GM23338 (cell line): ENCODE results near the gene PTGR2. TPM values are rescaled to one million over a fixed set of nuclear protein-coding genes. Genes with fewer than 3 reads are reported as not detected.

Experiments used
- EZH2 ChIP-seq: fragments of 200-600 bp; sonication (generic); IDR thresholded peaks from one replicate; pipeline ENCODE4 v1.8.0; 2017; ENCODE audit warnings: antibody characterized with exemption, mild to moderate bottlenecking, low read depth; ENCODE audit not compliant: unreplicated experiment
- NANOG ChIP-seq: IDR thresholded peaks from 2 replicates; pipeline ENCODE4 v1.6.1; 2016; ENCODE audit warnings: antibody characterized with exemption, borderline replicate concordance
- polyA plus RNA-seq: library from polyadenylated mRNA; unstranded; fragments of >200 nt; fragmentation: Nextera tagmentation; extraction: Ambion mirVana; gene quantifications from 2 replicates; pipeline ENCODE4 v1.2.1, GENCODE V29; 2016
- small RNA-seq: library from RNA; depleted of rRNA; stranded (forward); fragments of <200 nt; gene quantifications from one replicate; pipeline ENCODE3, GENCODE V24; 2014; ENCODE audit warnings: low replicate concordance
- total RNA-seq: library from RNA; depleted of rRNA; stranded (reverse); fragments of >200 nt; shearing (Covaris generic); gene quantifications from 2 replicates; pipeline ENCODE4 v1.2.3, GENCODE V29; 2014; rRNA removed
- TF ChIP-seq, protein P1 (sequence below), 2 experiments: fragments of 200-600 bp in 1 of 2; sonication (generic) in 1 of 2; conservative IDR thresholded peaks; 2 replicates each; pipeline versions ENCODE4 v1.5.1 to v1.6.1; 2016 to 2017; ENCODE audit warnings: antibody characterized with exemption in 2 of 2, low read depth in 2 of 2, mild to moderate bottlenecking in 2 of 2, moderate library complexity in 1 of 2
- TF ChIP-seq, protein P2 (sequence below): fragments of 250-450 bp; sonication (Bioruptor Pico); IDR thresholded peaks from 2 replicates; pipeline ENCODE4 v1.5.0; 2020; ENCODE audit warnings: mild to moderate bottlenecking, moderate library complexity

PTGR2 gene
- total and polyA plus RNA-seq, 2 experiments from 2014 or later: 20.0 to 25.4 TPM

DNA sequence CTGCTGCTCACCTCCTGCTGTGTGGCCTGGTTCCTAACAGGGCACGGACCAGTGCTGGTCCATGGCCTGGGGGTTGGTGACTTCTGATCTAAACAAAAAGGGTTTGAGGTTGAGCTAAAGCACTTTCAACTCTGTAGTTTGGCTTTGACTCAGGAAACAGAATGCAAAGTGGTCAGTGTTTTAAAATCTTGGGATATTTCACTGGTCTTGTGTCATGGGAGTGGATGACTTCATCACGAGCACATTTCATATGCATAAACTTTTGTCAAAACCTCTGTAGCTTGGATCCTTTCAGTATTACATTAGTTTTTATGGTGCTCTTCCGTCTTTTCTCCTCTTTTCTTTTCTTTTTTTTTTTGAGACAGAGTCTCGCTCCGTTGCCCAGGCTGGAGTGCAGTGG is 72.7 kb downstream of the PTGR2 start (continued):
- TF ChIP-seq, protein P1, sequence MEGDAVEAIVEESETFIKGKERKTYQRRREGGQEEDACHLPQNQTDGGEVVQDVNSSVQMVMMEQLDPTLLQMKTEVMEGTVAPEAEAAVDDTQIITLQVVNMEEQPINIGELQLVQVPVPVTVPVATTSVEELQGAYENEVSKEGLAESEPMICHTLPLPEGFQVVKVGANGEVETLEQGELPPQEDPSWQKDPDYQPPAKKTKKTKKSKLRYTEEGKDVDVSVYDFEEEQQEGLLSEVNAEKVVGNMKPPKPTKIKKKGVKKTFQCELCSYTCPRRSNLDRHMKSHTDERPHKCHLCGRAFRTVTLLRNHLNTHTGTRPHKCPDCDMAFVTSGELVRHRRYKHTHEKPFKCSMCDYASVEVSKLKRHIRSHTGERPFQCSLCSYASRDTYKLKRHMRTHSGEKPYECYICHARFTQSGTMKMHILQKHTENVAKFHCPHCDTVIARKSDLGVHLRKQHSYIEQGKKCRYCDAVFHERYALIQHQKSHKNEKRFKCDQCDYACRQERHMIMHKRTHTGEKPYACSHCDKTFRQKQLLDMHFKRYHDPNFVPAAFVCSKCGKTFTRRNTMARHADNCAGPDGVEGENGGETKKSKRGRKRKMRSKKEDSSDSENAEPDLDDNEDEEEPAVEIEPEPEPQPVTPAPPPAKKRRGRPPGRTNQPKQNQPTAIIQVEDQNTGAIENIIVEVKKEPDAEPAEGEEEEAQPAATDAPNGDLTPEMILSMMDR (conservative IDR thresholded peaks at IDR 0.05; ENCODE audit: low read depth in 2 of 2): no peak
- TF ChIP-seq NANOG: no peak
- no peak for TF ChIP-seq EZH2
- TF ChIP-seq, protein P2, sequence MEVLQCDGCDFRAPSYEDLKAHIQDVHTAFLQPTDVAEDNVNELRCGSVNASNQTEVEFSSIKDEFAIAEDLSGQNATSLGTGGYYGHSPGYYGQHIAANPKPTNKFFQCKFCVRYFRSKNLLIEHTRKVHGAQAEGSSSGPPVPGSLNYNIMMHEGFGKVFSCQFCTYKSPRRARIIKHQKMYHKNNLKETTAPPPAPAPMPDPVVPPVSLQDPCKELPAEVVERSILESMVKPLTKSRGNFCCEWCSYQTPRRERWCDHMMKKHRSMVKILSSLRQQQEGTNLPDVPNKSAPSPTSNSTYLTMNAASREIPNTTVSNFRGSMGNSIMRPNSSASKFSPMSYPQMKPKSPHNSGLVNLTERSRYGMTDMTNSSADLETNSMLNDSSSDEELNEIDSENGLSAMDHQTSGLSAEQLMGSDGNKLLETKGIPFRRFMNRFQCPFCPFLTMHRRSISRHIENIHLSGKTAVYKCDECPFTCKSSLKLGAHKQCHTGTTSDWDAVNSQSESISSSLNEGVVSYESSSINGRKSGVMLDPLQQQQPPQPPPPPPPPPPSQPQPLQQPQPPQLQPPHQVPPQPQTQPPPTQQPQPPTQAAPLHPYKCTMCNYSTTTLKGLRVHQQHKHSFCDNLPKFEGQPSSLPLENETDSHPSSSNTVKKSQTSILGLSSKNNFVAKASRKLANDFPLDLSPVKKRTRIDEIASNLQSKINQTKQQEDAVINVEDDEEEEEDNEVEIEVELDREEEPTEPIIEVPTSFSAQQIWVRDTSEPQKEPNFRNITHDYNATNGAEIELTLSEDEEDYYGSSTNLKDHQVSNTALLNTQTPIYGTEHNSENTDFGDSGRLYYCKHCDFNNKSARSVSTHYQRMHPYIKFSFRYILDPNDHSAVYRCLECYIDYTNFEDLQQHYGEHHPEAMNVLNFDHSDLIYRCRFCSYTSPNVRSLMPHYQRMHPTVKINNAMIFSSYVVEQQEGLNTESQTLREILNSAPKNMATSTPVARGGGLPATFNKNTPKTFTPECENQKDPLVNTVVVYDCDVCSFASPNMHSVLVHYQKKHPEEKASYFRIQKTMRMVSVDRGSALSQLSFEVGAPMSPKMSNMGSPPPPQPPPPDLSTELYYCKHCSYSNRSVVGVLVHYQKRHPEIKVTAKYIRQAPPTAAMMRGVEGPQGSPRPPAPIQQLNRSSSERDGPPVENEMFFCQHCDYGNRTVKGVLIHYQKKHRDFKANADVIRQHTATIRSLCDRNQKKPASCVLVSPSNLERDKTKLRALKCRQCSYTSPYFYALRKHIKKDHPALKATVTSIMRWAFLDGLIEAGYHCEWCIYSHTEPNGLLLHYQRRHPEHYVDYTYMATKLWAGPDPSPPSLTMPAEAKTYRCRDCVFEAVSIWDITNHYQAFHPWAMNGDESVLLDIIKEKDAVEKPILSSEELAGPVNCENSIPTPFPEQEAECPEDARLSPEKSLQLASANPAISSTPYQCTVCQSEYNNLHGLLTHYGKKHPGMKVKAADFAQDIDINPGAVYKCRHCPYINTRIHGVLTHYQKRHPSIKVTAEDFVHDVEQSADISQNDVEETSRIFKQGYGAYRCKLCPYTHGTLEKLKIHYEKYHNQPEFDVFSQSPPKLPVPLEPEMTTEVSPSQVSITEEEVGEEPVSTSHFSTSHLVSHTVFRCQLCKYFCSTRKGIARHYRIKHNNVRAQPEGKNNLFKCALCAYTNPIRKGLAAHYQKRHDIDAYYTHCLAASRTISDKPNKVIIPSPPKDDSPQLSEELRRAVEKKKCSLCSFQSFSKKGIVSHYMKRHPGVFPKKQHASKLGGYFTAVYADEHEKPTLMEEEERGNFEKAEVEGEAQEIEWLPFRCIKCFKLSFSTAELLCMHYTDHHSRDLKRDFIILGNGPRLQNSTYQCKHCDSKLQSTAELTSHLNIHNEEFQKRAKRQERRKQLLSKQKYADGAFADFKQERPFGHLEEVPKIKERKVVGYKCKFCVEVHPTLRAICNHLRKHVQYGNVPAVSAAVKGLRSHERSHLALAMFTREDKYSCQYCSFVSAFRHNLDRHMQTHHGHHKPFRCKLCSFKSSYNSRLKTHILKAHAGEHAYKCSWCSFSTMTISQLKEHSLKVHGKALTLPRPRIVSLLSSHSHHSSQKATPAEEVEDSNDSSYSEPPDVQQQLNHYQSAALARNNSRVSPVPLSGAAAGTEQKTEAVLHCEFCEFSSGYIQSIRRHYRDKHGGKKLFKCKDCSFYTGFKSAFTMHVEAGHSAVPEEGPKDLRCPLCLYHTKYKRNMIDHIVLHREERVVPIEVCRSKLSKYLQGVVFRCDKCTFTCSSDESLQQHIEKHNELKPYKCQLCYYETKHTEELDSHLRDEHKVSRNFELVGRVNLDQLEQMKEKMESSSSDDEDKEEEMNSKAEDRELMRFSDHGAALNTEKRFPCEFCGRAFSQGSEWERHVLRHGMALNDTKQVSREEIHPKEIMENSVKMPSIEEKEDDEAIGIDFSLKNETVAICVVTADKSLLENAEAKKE (CRISPR knock-in tag): no peak

Small RNAs within 50 kb of the gene (small RNA-seq; reads per million reads assigned to genes)
- gene AC005520.4: not detected
- not detected for gene RF00019

Other genes with a start within 250 kb of the PTGR2 start
- gene ACOT6, start 239.3 kb upstream of the PTGR2 start, total RNA-seq: 0.83 TPM in 1 of 2 replicates, not detected in the other
- 0.24 and 0.44 TPM in 2 replicates for gene ACOT6, start 239.3 kb upstream of the PTGR2 start, polyA plus RNA-seq
- gene DNAL1, start 206.8 kb upstream of the PTGR2 start, total RNA-seq: 7.6 and 10.6 TPM in 2 replicates
- 23.6 and 29.3 TPM in 2 replicates for gene DNAL1, start 206.8 kb upstream of the PTGR2 start, polyA plus RNA-seq
- gene PNMA1, start 137.4 kb upstream of the PTGR2 start, total RNA-seq: 32.9 and 35.6 TPM in 2 replicates
- 18.2 and 19.6 TPM in 2 replicates for gene PNMA1, start 137.4 kb upstream of the PTGR2 start, polyA plus RNA-seq
- gene ZNF410, start 35.0 kb downstream of the PTGR2 start, total RNA-seq: 20.4 and 31.7 TPM in 2 replicates
- 8.6 and 10.6 TPM in 2 replicates for gene ZNF410, start 35.0 kb downstream of the PTGR2 start, polyA plus RNA-seq
- gene FAM161B, start 98.3 kb downstream of the PTGR2 start, total RNA-seq: 0.04 and 0.28 TPM in 2 replicates
- gene FAM161B, start 98.3 kb downstream of the PTGR2 start, polyA plus RNA-seq: 2.3 and 2.8 TPM in 2 replicates
- gene COQ6, start 98.5 kb downstream of the PTGR2 start, total RNA-seq: 13.8 and 14.9 TPM in 2 replicates
- 6.8 and 8.9 TPM in 2 replicates for gene COQ6, start 98.5 kb downstream of the PTGR2 start, polyA plus RNA-seq
- gene ENTPD5, start 167.5 kb downstream of the PTGR2 start, total RNA-seq: 5.5 and 7.9 TPM in 2 replicates
- gene ENTPD5, start 167.5 kb downstream of the PTGR2 start, polyA plus RNA-seq: 3.5 and 4.6 TPM in 2 replicates
- 0.24 TPM in 1 of 2 replicates, not detected in the other for gene BBOF1, start 167.5 kb downstream of the PTGR2 start, total RNA-seq
- 0.40 and 0.53 TPM in 2 replicates for gene BBOF1, start 167.5 kb downstream of the PTGR2 start, polyA plus RNA-seq
- gene ALDH6A1, start 232.6 kb downstream of the PTGR2 start, total RNA-seq: 20.7 and 28.0 TPM in 2 replicates
- gene ALDH6A1, start 232.6 kb downstream of the PTGR2 start, polyA plus RNA-seq: 14.6 and 16.1 TPM in 2 replicates
- gene LIN52, start 233.1 kb downstream of the PTGR2 start, total RNA-seq: 8.6 and 10.7 TPM in 2 replicates
- gene LIN52, start 233.1 kb downstream of the PTGR2 start, polyA plus RNA-seq: 9.1 and 10.8 TPM in 2 replicates